Measurements from ENCODE around the gene GALNT18. TPM values are rescaled to one million over a fixed set of nuclear protein-coding genes. Genes with fewer than 3 reads are reported as not detected.

The GALNT18 gene
- polyA plus RNA-seq, 1 donor (not counting 4 experiments of a cell fraction or from before 2014, with no cell fraction given), result 27.2 TPM

GRCh38 chr11:11463405-11463804, 158.4 kb downstream of the GALNT18 start:
- no peak overlapping the region for H3K27ac ChIP-seq (ENCODE audit: control insufficient read depth, insufficient read depth, low read length)
- TF ChIP-seq, protein P1, sequence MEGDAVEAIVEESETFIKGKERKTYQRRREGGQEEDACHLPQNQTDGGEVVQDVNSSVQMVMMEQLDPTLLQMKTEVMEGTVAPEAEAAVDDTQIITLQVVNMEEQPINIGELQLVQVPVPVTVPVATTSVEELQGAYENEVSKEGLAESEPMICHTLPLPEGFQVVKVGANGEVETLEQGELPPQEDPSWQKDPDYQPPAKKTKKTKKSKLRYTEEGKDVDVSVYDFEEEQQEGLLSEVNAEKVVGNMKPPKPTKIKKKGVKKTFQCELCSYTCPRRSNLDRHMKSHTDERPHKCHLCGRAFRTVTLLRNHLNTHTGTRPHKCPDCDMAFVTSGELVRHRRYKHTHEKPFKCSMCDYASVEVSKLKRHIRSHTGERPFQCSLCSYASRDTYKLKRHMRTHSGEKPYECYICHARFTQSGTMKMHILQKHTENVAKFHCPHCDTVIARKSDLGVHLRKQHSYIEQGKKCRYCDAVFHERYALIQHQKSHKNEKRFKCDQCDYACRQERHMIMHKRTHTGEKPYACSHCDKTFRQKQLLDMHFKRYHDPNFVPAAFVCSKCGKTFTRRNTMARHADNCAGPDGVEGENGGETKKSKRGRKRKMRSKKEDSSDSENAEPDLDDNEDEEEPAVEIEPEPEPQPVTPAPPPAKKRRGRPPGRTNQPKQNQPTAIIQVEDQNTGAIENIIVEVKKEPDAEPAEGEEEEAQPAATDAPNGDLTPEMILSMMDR (optimal IDR thresholded peaks at IDR 0.05 in 1 of 3, IDR thresholded peaks at IDR 0.05 in 1 of 3, conservative IDR thresholded peaks at IDR 0.05 in 1 of 3; ENCODE audit: extremely low read depth in 1 of 3, insufficient read depth in 2 of 3, low read length in 3 of 3), result no peak
- TF ChIP-seq EZH2 (IDR thresholded peaks at IDR 0.05; ENCODE audit: low read length), result no peak
- FAIRE-seq, result no peak
- no peak overlapping the region for H3K9ac ChIP-seq (ENCODE audit: control insufficient read depth, extremely low read depth, insufficient read depth, low read length)
- no peaks in the 10 kb centered on the region for H3K27me3 ChIP-seq (ENCODE audit: control insufficient read depth, extremely low read depth, insufficient read depth, low read length)
- no peak overlapping the region for H2AFZ ChIP-seq (ENCODE audit: control insufficient read depth, low read length)
- H3K4me2 ChIP-seq (ENCODE audit: control insufficient read depth, extremely low read depth, insufficient read depth, low read depth, low read length), result no peak overlapping the region
- H3K36me3 ChIP-seq (ENCODE audit: control insufficient read depth in 2 of 2, extremely low read depth in 1 of 2, insufficient read depth in 2 of 2, low read length in 2 of 2), result peaks cover 0 to 2% of the 10 kb centered on the region in 2 experiments
- no peaks in the 10 kb centered on the region for H3K79me2 ChIP-seq (ENCODE audit: control insufficient read depth, insufficient read depth, low read length)
- H4K20me1 ChIP-seq (ENCODE audit: control insufficient read depth, extremely low read depth, insufficient read depth, low read length), result no peaks in the 10 kb centered on the region
- H3K4me3 ChIP-seq (ENCODE audit: control insufficient read depth in 2 of 3, extremely low read depth in 1 of 3, insufficient read depth in 2 of 3, low read depth in 1 of 3, low read length in 3 of 3), result no peak overlapping the region
- no peaks in the 10 kb centered on the region for H3K9me1 ChIP-seq (ENCODE audit: control insufficient read depth, extremely low read depth, insufficient read depth, low read length)
- no peak for DNase-seq (ENCODE audit: low read depth, low spot score)
- no peaks in the 10 kb centered on the region for H3K9me3 ChIP-seq (ENCODE audit: control insufficient read depth, low read depth, low read length)
- dilution Hi-C loops (cut with MboI; ENCODE audit: extremely low pct_ligation_motif_present, low sequenced_read_pairs), result no loop called here
- peaks cover 5% of the 10 kb centered on the region for H3K4me1 ChIP-seq (ENCODE audit: control insufficient read depth, extremely low read depth, insufficient read depth, low read length)

DNA sequence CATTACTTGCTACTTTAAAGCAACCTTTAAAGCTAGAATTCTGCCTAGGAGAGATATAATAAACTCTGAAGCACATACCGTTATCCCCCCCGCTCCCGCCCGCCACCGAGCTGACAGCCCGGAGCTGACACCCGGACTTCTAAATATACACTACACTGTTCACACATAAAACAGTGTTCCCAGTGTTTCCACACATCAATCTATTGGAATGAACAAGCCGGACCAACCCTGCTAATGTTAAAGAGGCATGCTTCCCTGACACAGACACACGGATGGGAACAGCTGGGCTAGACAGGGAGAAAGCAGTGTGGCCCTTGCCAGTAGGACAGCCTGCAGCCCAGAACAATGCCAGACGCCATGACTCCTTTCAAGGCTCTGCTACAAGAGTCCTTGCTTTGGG, 160.3 kb downstream of the GALNT18 start:
- H3K27me3 ChIP-seq (ENCODE audit: control insufficient read depth, extremely low read depth, insufficient read depth, low read length), result no peaks in the 10 kb centered on the region
- H3K4me2 ChIP-seq (ENCODE audit: control insufficient read depth, extremely low read depth, insufficient read depth, low read depth, low read length), result no peak overlapping the region
- no peaks in the 10 kb centered on the region for H4K20me1 ChIP-seq (ENCODE audit: control insufficient read depth, extremely low read depth, insufficient read depth, low read length)
- no peak overlapping the region for H3K27ac ChIP-seq (ENCODE audit: control insufficient read depth, insufficient read depth, low read length)
- H3K9me1 ChIP-seq (ENCODE audit: control insufficient read depth, extremely low read depth, insufficient read depth, low read length), result no peaks in the 10 kb centered on the region
- no peak for TF ChIP-seq EZH2 (IDR thresholded peaks at IDR 0.05; ENCODE audit: low read length)
- TF ChIP-seq, protein P1 (optimal IDR thresholded peaks at IDR 0.05 in 1 of 3, IDR thresholded peaks at IDR 0.05 in 1 of 3, conservative IDR thresholded peaks at IDR 0.05 in 1 of 3; ENCODE audit: extremely low read depth in 1 of 3, insufficient read depth in 2 of 3, low read length in 3 of 3), result no peak
- H3K79me2 ChIP-seq (ENCODE audit: control insufficient read depth, insufficient read depth, low read length), result no peaks in the 10 kb centered on the region
- no peaks in the 10 kb centered on the region for H3K9me3 ChIP-seq (ENCODE audit: control insufficient read depth, low read depth, low read length)
- H3K36me3 ChIP-seq (ENCODE audit: control insufficient read depth in 2 of 2, extremely low read depth in 1 of 2, insufficient read depth in 2 of 2, low read length in 2 of 2), result peaks cover 0 to 2% of the 10 kb centered on the region in 2 experiments
- no peak for FAIRE-seq
- H3K9ac ChIP-seq (ENCODE audit: control insufficient read depth, extremely low read depth, insufficient read depth, low read length), result no peak overlapping the region
- dilution Hi-C loops (cut with MboI; ENCODE audit: extremely low pct_ligation_motif_present, low sequenced_read_pairs), result no loop called here
- H3K4me1 ChIP-seq (ENCODE audit: control insufficient read depth, extremely low read depth, insufficient read depth, low read length), result peaks cover 8% of the 10 kb centered on the region
- DNase-seq (ENCODE audit: low read depth, low spot score), result no peak
- no peak overlapping the region for H2AFZ ChIP-seq (ENCODE audit: control insufficient read depth, low read length)
- H3K4me3 ChIP-seq (ENCODE audit: control insufficient read depth in 2 of 3, extremely low read depth in 1 of 3, insufficient read depth in 2 of 3, low read depth in 1 of 3, low read length in 3 of 3), result no peak overlapping the region

Measured in keratinocyte (primary cell).